SK-N-SH treated with all-trans-retinoic acid at 6 μM for 48 hours (cell line): Measurements from ENCODE around the gene ANKUB1.

ENCODE experiments used
- BACH2 ChIP-seq: fragments of 250-450 bp; sonication (Bioruptor Pico); IDR thresholded peaks from 2 replicates; pipeline ENCODE4 v1.9.0; 2021; ENCODE audit warnings: mild to moderate bottlenecking, borderline replicate concordance
- OSR1 ChIP-seq: fragments of 250-450 bp; sonication (Bioruptor Pico); IDR thresholded peaks from 2 replicates; pipeline ENCODE4 v1.8.0; 2022; ENCODE audit warnings: moderate library complexity, mild to moderate bottlenecking, inconsistent platforms
- TF ChIP-seq, protein P1 (sequence below): fragments of 250-450 bp; sonication (Bioruptor Pico); IDR thresholded peaks from 2 replicates; pipeline ENCODE4 v1.8.0; 2021; ENCODE audit warnings: low read depth, mild to moderate bottlenecking, moderate library complexity, borderline replicate concordance
- TF ChIP-seq, protein P2 (sequence below): fragments of 250-450 bp; sonication (Bioruptor Pico); IDR thresholded peaks from 2 replicates; pipeline ENCODE4 v1.5.1; 2020; ENCODE audit warnings: low read depth, mild to moderate bottlenecking, moderate library complexity

DNA sequence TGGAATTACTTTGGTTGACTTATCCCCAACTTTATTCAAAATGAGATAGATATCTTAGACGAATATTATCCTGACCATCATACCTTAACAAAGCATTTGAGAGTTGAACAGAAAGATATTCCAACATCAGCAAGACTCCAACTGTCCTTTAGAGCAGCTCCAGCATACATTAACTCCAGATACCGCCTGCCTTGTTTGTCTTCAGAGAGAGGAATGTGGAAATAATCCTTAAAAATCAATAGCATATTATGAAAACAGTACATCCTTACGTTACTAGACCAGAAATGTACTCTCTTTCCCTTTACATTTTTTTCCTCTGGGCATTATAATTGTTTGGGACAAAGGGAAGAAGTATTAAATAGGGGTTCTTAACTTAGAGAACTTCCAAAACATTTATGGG is 1.7 kb downstream of the ANKUB1 start:
- TF ChIP-seq, protein P1, sequence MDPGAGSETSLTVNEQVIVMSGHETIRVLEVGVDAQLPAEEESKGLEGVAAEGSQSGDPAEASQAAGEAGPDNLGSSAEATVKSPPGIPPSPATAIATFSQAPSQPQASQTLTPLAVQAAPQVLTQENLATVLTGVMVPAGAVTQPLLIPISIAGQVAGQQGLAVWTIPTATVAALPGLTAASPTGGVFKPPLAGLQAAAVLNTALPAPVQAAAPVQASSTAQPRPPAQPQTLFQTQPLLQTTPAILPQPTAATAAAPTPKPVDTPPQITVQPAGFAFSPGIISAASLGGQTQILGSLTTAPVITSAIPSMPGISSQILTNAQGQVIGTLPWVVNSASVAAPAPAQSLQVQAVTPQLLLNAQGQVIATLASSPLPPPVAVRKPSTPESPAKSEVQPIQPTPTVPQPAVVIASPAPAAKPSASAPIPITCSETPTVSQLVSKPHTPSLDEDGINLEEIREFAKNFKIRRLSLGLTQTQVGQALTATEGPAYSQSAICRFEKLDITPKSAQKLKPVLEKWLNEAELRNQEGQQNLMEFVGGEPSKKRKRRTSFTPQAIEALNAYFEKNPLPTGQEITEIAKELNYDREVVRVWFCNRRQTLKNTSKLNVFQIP (CRISPR knock-in tag) = no peak
- TF ChIP-seq OSR1 (no peak), BACH2 (CRISPR knock-in tag) (no peak)
- TF ChIP-seq, protein P2, sequence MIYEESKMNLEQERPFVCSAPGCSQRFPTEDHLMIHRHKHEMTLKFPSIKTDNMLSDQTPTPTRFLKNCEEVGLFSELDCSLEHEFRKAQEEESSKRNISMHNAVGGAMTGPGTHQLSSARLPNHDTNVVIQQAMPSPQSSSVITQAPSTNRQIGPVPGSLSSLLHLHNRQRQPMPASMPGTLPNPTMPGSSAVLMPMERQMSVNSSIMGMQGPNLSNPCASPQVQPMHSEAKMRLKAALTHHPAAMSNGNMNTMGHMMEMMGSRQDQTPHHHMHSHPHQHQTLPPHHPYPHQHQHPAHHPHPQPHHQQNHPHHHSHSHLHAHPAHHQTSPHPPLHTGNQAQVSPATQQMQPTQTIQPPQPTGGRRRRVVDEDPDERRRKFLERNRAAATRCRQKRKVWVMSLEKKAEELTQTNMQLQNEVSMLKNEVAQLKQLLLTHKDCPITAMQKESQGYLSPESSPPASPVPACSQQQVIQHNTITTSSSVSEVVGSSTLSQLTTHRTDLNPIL = no peak
